GM21381 (cell line): Measurements from ENCODE around the gene MEIOB.

ENCODE experiments used
- ATAC-seq: cut with Tn5 transposase; IDR thresholded peaks from one replicate; pipeline ENCODE4 v1.9.1; 2021; ENCODE audit warnings: mild to moderate bottlenecking, moderate library complexity; ENCODE audit not compliant: unreplicated experiment

Gene MEIOB

GRCh38 chr16:1832838-1833454 lies 39.0 kb downstream of the MEIOB start:
- no peak for ATAC-seq

- no peak for ATAC-seq
Measured at GRCh38 chr16:1831186-1832075, 40.5 kb downstream of the MEIOB start.

- no peak for ATAC-seq
Measured at GRCh38 chr16:1830213-1830612, 41.8 kb downstream of the MEIOB start.

GRCh38 chr16:1828645-1829410 lies 43.1 kb downstream of the MEIOB start:
- no peak for ATAC-seq

- peak; percentile 79 for ATAC-seq
Measured at GRCh38 chr16:1826691-1827573, 45.0 kb downstream of the MEIOB start, which contains the start of the genes FAHD1 and HAGH. FAHD1 (plus strand) TSS chr16:1827206; CDS start chr16:1827239, 33 bp downstream. HAGH (minus strand) TSS chr16:1826825; CDS start chr16:1826787, 38 bp downstream.

GRCh38 chr16:1825864-1826690 lies 45.9 kb downstream of the MEIOB start:
- peak; percentile 53 for ATAC-seq

- no peak for ATAC-seq
Measured at GRCh38 chr16:1825381-1825863, 46.5 kb downstream of the MEIOB start.

GRCh38 chr16:1823821-1824220 lies 48.1 kb downstream of the MEIOB start:
- no peak for ATAC-seq

GRCh38 chr16:1822801-1823200 lies 49.2 kb downstream of the MEIOB start:
- ATAC-seq: no peak

- no peak for ATAC-seq
Measured at GRCh38 chr16:1821861-1822611, 49.9 kb downstream of the MEIOB start.

- ATAC-seq: no peak
Measured at GRCh38 chr16:1820946-1821290, 51.0 kb downstream of the MEIOB start.

- ATAC-seq: no peak
Measured at GRCh38 chr16:1820096-1820945, 51.6 kb downstream of the MEIOB start.

- no peak for ATAC-seq
Measured at GRCh38 chr16:1819611-1820010, 52.4 kb downstream of the MEIOB start.

- no peak for ATAC-seq
Measured at GRCh38 chr16:1818873-1819525, 53.0 kb downstream of the MEIOB start.

- ATAC-seq: no peak
Measured at GRCh38 chr16:1818204-1818872, 53.6 kb downstream of the MEIOB start.

- no peak for ATAC-seq
Measured at GRCh38 chr16:1817716-1818115, 54.2 kb downstream of the MEIOB start.

- no peak for ATAC-seq
Measured at GRCh38 chr16:1817276-1817589, 54.7 kb downstream of the MEIOB start.
